Measurements from ENCODE around the gene FASTK.

GRCh38 chr7:151104411-151105235, 24.0 kb upstream of the FASTK start:
- TF ChIP-seq CTCF (IDR thresholded peaks at IDR 0.05; ENCODE audit: insufficient read depth, low read length, poor library complexity, severe bottlenecking), result no peak
- no peak for TF ChIP-seq EZH2phosphoT487 (conservative IDR thresholded peaks at IDR 0.05; ENCODE audit: low read length)

Data from SU-DHL-6 (cell line).